Pancreas (tissue), 10 donors: ENCODE measurements around the gene HCFC1R1. TPM values are rescaled to one million over a fixed set of nuclear protein-coding genes. Genes with fewer than 3 reads are reported as not detected.
A peak's percentile ranks its signal among the peaks of the same experiment; 100 is the strongest.

ENCODE experiments used
- ATAC-seq, 4 donors: fragments of 200-7000 bp; cut with Tn5 transposase; one replicate each; pipeline versions ENCODE4 v1.8.0 to v1.9.1; 2020; ENCODE audit warnings: mild to moderate bottlenecking in 4 of 4, moderate library complexity in 4 of 4
- DNase-seq, 6 donors: peaks; one replicate each; pipeline ENCODE4 v3.0.0-alpha.2; 2020
- FAIRE-seq: peaks from 2 replicates; lab custom pipeline; 2012; peaks lifted over from hg19 to GRCh38; lab: Jason Lieb, UNC
- H3K27ac ChIP-seq, 4 donors: fragments of 200-600 bp; sonication (generic); 1 replicate in 3 of 4; 2 replicates in 1 of 4; pipeline versions ENCODE4 v1.5.0 to v1.8.0; 2020
- H3K27me3 ChIP-seq, 4 donors: fragments of 200-600 bp; one replicate each; pipeline ENCODE4 v1.8.0; 2021
- H3K36me3 ChIP-seq, 3 donors: fragments of 200-600 bp; sonication (generic) in 1 of 3; one replicate each; pipeline versions ENCODE4 v1.5.0 to v1.8.0; 2020 to 2021
- H3K4me1 ChIP-seq, 3 donors: fragments of 200-600 bp; one replicate each; pipeline ENCODE4 v1.8.0; 2021
- H3K4me3 ChIP-seq, 4 donors: fragments of 200-600 bp; sonication (generic) in 2 of 4; one replicate each; pipeline versions ENCODE4 v1.5.0 to v1.8.0; 2020 to 2021
- H3K9me3 ChIP-seq, 4 donors: fragments of 200-600 bp; one replicate each; pipeline ENCODE4 v1.8.0; 2021
- CTCF ChIP-seq, 4 donors: fragments of 200-600 bp; sonication (generic) in 3 of 4; IDR thresholded peaks; one replicate each; pipeline versions ENCODE4 v1.5.0 to v1.8.0; 2021; ENCODE audit warnings: antibody characterized with exemption in 4 of 4
- WGBS, 2 donors: extraction: QIAGEN DNeasy Blood & Tissue Kit; methylation state at CpG; one replicate each; pipeline ENCODE4 v1.1.7; 2013; 5-methylcytosine and 5-hydroxymethylcytosine counted together
- intact Hi-C, 3 donors: fragments of 100-400 bp; cut with DNase I; formaldehyde crosslinking; loops; one replicate each; pipeline versions ENCODE4 v1.11.1 to v1.14.2; 2022
- polyA plus RNA-seq, 2 donors: library from polyadenylated mRNA; stranded (reverse); fragments of 200-250 nt; gene quantifications; one replicate each; pipeline ENCODE4 v1.2.3, GENCODE V29; 2013
- total RNA-seq, 6 donors: library from RNA; stranded (reverse); fragmentation: NEBNext Ultra II Directional in 4 of 6; extraction: Animal tissue kit (Norgen Biotek cat#: 25700) in 4 of 6; gene quantifications; one replicate each; pipeline versions ENCODE4 v1.2.1 to v1.2.4, GENCODE V29; 2021 to 2023
- donor health status: healthy with polysubstance abuse.
- donor health status: DM: no; HTN: no; CAD: no; lungs with moderate emphysema.
- donor health status: DM: no; HTN: no; CAD: no.
- donor health status: control.
- donor health status: control.
- donor health status: Bipolar disorder and iron deficiency.
- donor health status: DM: yes; HTN: yes; CAD: no.
- donor health status: DM: no; HTN: no; CAD: no.
- donor health status: DM: no; HTN: no; CAD: no.
- donor health status: DM: yes; HTN: yes; CAD: no.

Gene HCFC1R1
- total and polyA plus RNA-seq, 8 donors = 10.5 to 119 (median 14.4) TPM

- ATAC-seq (no peak), DNase-seq (no peak), FAIRE-seq (no peak)
- TF ChIP-seq CTCF (IDR thresholded peaks at IDR 0.05) = no peak
- no peaks in the 10 kb centered on the region for H3K36me3 ChIP-seq
- peaks cover 0 to 14% (median 5%) of the 10 kb centered on the region in 3 donors for H3K4me1 ChIP-seq
- H3K9me3 ChIP-seq = no peaks in the 10 kb centered on the region
- intact Hi-C loops = no loop called here
- H3K27me3 ChIP-seq = peaks cover 0 to under 1% (median 0%) of the 10 kb centered on the region in 4 donors
- H3K4me3 ChIP-seq = no peak overlapping the region
- 88 to 92% methylated on average over 5 of the region's 5 CpGs for WGBS, 2 donors
- no peak overlapping the region for H3K27ac ChIP-seq
These were observed 15.2 kb upstream of the HCFC1R1 start for GRCh38 chr16:3038896-3039295.

GRCh38 chr16:3038256-3038655 is 14.5 kb upstream of the HCFC1R1 start:
- H3K4me3 ChIP-seq = no peak overlapping the region
- WGBS, 2 donors = 7 to 13% methylated on average over 11 of the region's 11 CpGs
- TF ChIP-seq CTCF (IDR thresholded peaks at IDR 0.05) = no peak
- peaks cover 0 to 14% (median 5%) of the 10 kb centered on the region in 3 donors for H3K4me1 ChIP-seq
- H3K27me3 ChIP-seq = no peaks in the 10 kb centered on the region
- FAIRE-seq (no peak), ATAC-seq (peak; percentile 39 to 66 (median 57)), DNase-seq (peak; percentile 77 to 95 (median 88))
- intact Hi-C loops = no loop called here
- H3K36me3 ChIP-seq = no peaks in the 10 kb centered on the region
- no peaks in the 10 kb centered on the region for H3K9me3 ChIP-seq
- H3K27ac ChIP-seq = peak overlapping the region; percentile 17 to 73 (median 52)

GRCh38 chr16:3036726-3037315 is 13.1 kb upstream of the HCFC1R1 start, which contains the start of gene BICDL2:
BICDL2 (minus strand) TSS chr16:3036944; CDS start chr16:3035496, 1,448 bp downstream.
- ATAC-seq = peak; percentile 67 to 74 (median 69)
- Histone ChIP-seq H3K4me3 (peak within 1 kb of the TSS; percentile 27 to 83 (median 75)), H3K36me3 (no peaks in the 10 kb centered on the region), H3K27me3 (no peaks in the 10 kb centered on the region), H3K27ac (peak within 1 kb of the TSS; percentile 80 to 90 (median 85)), H3K4me1 (peaks cover 0 to 15% (median 5%) of the 10 kb centered on the region in 3 donors), H3K9me3 (no peaks in the 10 kb centered on the region)
- TF ChIP-seq CTCF (IDR thresholded peaks at IDR 0.05) = no peak
- FAIRE-seq = no peak
- intact Hi-C loops = no loop called here
- peak; percentile 75 to 93 (median 82) for DNase-seq
- 3% methylated on average over 30 to 44 of the region's 44 CpGs for WGBS, 2 donors

GRCh38 chr16:3035972-3036725 is 12.4 kb upstream of the HCFC1R1 start:
- peak overlapping the region; percentile 27 to 83 (median 75) for H3K4me3 ChIP-seq
- H3K9me3 ChIP-seq = no peaks in the 10 kb centered on the region
- peaks cover 0 to 21% (median 5%) of the 10 kb centered on the region in 3 donors for H3K4me1 ChIP-seq
- peak; percentile 58 to 91 (median 76) for DNase-seq
- ATAC-seq = peak; percentile 57 to 64 (median 60)
- no peak for FAIRE-seq
- H3K27me3 ChIP-seq = no peaks in the 10 kb centered on the region
- intact Hi-C loops = no loop called here
- 1% methylated on average over 29 to 40 of the region's 40 CpGs for WGBS, 2 donors
- H3K27ac ChIP-seq = peak overlapping the region; percentile 80 to 90 (median 85)
- TF ChIP-seq CTCF (IDR thresholded peaks at IDR 0.05) = no peak
- no peaks in the 10 kb centered on the region for H3K36me3 ChIP-seq
